Body of pancreas (tissue), 4 donors: ENCODE results near the gene COL27A1.

Experiments
- POLR2A ChIP-seq, 3 donors: fragments of 450-650 bp; IDR thresholded peaks; one replicate each; pipeline ENCODE4 v1.6.1; 2016; ENCODE audit warnings: antibody characterized with exemption in 3 of 3, mild to moderate bottlenecking in 2 of 3
- TF ChIP-seq, protein P1 (sequence below), 7 experiments: fragments of 450-650 bp in 4 of 7; fragments of 200-600 bp in 3 of 7; sonication (generic) in 3 of 7; IDR thresholded peaks; one replicate each; pipeline ENCODE4 v1.5.1; 2016 to 2019; ENCODE audit warnings: antibody characterized with exemption in 7 of 7

- TF ChIP-seq, protein P1, sequence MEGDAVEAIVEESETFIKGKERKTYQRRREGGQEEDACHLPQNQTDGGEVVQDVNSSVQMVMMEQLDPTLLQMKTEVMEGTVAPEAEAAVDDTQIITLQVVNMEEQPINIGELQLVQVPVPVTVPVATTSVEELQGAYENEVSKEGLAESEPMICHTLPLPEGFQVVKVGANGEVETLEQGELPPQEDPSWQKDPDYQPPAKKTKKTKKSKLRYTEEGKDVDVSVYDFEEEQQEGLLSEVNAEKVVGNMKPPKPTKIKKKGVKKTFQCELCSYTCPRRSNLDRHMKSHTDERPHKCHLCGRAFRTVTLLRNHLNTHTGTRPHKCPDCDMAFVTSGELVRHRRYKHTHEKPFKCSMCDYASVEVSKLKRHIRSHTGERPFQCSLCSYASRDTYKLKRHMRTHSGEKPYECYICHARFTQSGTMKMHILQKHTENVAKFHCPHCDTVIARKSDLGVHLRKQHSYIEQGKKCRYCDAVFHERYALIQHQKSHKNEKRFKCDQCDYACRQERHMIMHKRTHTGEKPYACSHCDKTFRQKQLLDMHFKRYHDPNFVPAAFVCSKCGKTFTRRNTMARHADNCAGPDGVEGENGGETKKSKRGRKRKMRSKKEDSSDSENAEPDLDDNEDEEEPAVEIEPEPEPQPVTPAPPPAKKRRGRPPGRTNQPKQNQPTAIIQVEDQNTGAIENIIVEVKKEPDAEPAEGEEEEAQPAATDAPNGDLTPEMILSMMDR (IDR thresholded peaks at IDR 0.05): no peak
- TF ChIP-seq POLR2A (IDR thresholded peaks at IDR 0.05): no peak
Measured at GRCh38 chr9:114282926-114283325, 127.6 kb downstream of the COL27A1 start.
